H1 (cell line): ENCODE data around the gene KIAA0930. TPM values are rescaled to one million over a fixed set of nuclear protein-coding genes. Genes with fewer than 3 reads are reported as not detected.

ENCODE experiments used
- BACH1 ChIP-seq: IDR thresholded peaks from 2 replicates; pipeline ENCODE4 v1.6.1; 2012; ENCODE audit warnings: low read length, improper control_type of control experiment
- BCL11A ChIP-seq, 2 experiments: IDR thresholded peaks; one replicate each; pipeline ENCODE4 v1.6.1; 2011; ENCODE audit warnings: low read depth in 2 of 2, low read length in 2 of 2, mild to moderate bottlenecking in 2 of 2
- GABPA ChIP-seq: IDR thresholded peaks from 2 replicates; pipeline ENCODE4 v1.6.1; 2011; ENCODE audit warnings: mild to moderate bottlenecking, low read length, moderate library complexity, borderline replicate concordance; ENCODE audit not compliant: insufficient read depth
- GTF2F1 ChIP-seq: IDR thresholded peaks from 2 replicates; pipeline ENCODE4 v1.6.1; 2012; ENCODE audit warnings: low read depth, low read length, improper control_type of control experiment, borderline replicate concordance
- SIX5 ChIP-seq: IDR thresholded peaks from 2 replicates; pipeline ENCODE4 v1.6.1; 2011; ENCODE audit warnings: mild to moderate bottlenecking, low read depth, low read length
- SP1 ChIP-seq: IDR thresholded peaks from 2 replicates; pipeline ENCODE4 v1.6.1; 2011; ENCODE audit warnings: low read depth, low read length
- polyA plus RNA-seq, 7 experiments: library from polyadenylated mRNA; depleted of rRNA in 3 of 7; stranded (reverse) in 5 of 7; unstranded in 2 of 7; fragments of >200 nt in 5 of 7; fragments of 200-250 nt in 2 of 7; gene quantifications; 1 replicate in 5 of 7; 2 replicates in 1 of 7; 4 replicates in 1 of 7; pipeline versions ENCODE4 v1.2.1 to v1.2.3, GENCODE V29; 2011 to 2013; ENCODE audit warnings: missing spikeins in 2 of 7, mixed read lengths in 2 of 7
- total RNA-seq: library from RNA; stranded (reverse); fragmentation: NEBNext Ultra II Directional; extraction: Animal tissue kit (Norgen Biotek cat#: 25700); gene quantifications from 2 replicates; pipeline ENCODE4 v1.2.1, GENCODE V29; 2021

Gene KIAA0930
- total and polyA plus RNA-seq, 2 of the 8 experiments (the other 6 are each of a cell fraction or from before 2014, with no cell fraction given) = 61.9 to 66.1 TPM

GRCh38 chr22:45172881-45173585, 67.7 kb downstream of the KIAA0930 start (continued):
- TF ChIP-seq GTF2F1 (no peak), BCL11A (IDR thresholded peaks at IDR 0.05; ENCODE audit: low read depth in 2 of 2, low read length in 2 of 2) (no peak), SP1 (no peak), BACH1 (no peak), GABPA (no peak), SIX5 (no peak)
